Measurements from ENCODE around the gene VPS33A.

DNA sequence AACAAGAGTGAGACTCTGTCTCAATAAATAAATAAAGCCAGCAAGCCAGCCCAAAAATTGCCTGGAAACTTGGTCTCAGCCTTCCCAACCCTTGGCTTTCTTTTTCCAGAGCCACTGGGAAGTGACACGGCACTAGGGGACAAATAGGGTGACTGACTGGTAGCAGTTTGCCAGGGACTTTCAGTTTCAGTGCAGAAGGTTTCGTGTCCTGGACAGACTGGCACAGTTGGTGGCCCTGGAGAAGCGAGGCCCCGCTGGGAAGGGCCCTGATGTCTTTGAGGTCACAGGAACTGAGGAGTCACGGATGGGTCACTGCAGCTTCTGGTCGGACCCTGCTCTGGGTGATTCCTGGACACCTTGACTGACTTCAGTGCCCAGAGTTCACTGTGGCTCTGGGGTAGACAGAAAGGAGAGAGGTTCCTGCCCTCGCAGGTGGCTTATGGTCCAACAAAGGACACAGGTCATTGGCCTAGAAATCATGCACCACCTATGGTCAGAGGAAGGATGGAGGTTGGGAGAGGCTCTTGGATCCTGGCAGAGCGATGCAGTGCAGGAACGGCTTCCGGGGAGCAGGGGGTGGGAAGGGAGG lies 80.7 kb downstream of the VPS33A start:
- TF ChIP-seq, protein P1, sequence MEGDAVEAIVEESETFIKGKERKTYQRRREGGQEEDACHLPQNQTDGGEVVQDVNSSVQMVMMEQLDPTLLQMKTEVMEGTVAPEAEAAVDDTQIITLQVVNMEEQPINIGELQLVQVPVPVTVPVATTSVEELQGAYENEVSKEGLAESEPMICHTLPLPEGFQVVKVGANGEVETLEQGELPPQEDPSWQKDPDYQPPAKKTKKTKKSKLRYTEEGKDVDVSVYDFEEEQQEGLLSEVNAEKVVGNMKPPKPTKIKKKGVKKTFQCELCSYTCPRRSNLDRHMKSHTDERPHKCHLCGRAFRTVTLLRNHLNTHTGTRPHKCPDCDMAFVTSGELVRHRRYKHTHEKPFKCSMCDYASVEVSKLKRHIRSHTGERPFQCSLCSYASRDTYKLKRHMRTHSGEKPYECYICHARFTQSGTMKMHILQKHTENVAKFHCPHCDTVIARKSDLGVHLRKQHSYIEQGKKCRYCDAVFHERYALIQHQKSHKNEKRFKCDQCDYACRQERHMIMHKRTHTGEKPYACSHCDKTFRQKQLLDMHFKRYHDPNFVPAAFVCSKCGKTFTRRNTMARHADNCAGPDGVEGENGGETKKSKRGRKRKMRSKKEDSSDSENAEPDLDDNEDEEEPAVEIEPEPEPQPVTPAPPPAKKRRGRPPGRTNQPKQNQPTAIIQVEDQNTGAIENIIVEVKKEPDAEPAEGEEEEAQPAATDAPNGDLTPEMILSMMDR (IDR thresholded peaks at IDR 0.05; ENCODE audit: low read length) = no peak
- TF ChIP-seq EZH2 (optimal IDR thresholded peaks at IDR 0.05; ENCODE audit: low read depth, low read length) (no peak), EZH2phosphoT487 (IDR thresholded peaks at IDR 0.05; ENCODE audit: low read length) (no peak)
